Stomach (tissue), 4 donors: ENCODE measurements around the gene RPS15A.

Experiments
- CTCF ChIP-seq, 7 experiments: fragments of 450-650 bp in 4 of 7; fragments of 200-600 bp in 3 of 7; sonication (generic) in 3 of 7; IDR thresholded peaks; one replicate each; pipeline ENCODE4 v1.5.1; 2016 to 2019; ENCODE audit warnings: antibody characterized with exemption in 7 of 7, control low read depth in 2 of 7, mild to moderate bottlenecking in 1 of 7
- POLR2A ChIP-seq, 4 donors: fragments of 450-650 bp; IDR thresholded peaks; one replicate each; pipeline ENCODE4 v1.6.1; 2016; ENCODE audit warnings: antibody characterized with exemption in 4 of 4, control low read depth in 2 of 4, mild to moderate bottlenecking in 1 of 4, moderate library complexity in 1 of 4
- POLR2AphosphoS5 ChIP-seq, 3 donors: sonication (generic); formaldehyde crosslinking; IDR thresholded peaks; one replicate each; pipeline ENCODE4 v1.6.1; 2016; ENCODE audit warnings: antibody characterized with exemption in 3 of 3

- no peak for TF ChIP-seq POLR2A (IDR thresholded peaks at IDR 0.05)
- TF ChIP-seq CTCF (IDR thresholded peaks at IDR 0.05) = no peak
- no peak for TF ChIP-seq POLR2AphosphoS5 (IDR thresholded peaks at IDR 0.05)
Observed at GRCh38 chr16:18800293-18800692, 10.2 kb upstream of the RPS15A start.
